Stomach smooth muscle (tissue), 2 donors: ENCODE data around the gene MAGEB16.

Experiments
- H3K27ac ChIP-seq: one replicate; pipeline ENCODE4 v1.7.0; 2013; ENCODE audit warnings: mild to moderate bottlenecking, low read length, inconsistent platforms
- H3K27me3 ChIP-seq, 2 donors: one replicate each; pipeline ENCODE4 v1.7.0; 2013; ENCODE audit warnings: low read length in 2 of 2; ENCODE audit not compliant: insufficient read depth in 2 of 2, control insufficient read depth in 1 of 2
- H3K36me3 ChIP-seq, 2 donors: one replicate each; pipeline ENCODE4 v1.7.0; 2013; ENCODE audit warnings: low read length in 2 of 2; ENCODE audit not compliant: control insufficient read depth in 2 of 2, insufficient read depth in 2 of 2
- H3K4me1 ChIP-seq: one replicate; pipeline ENCODE4 v1.7.0; 2013; ENCODE audit warnings: low read length; ENCODE audit not compliant: control insufficient read depth, insufficient read depth
- H3K4me3 ChIP-seq, 2 donors: one replicate each; pipeline ENCODE4 v1.7.0; 2013; ENCODE audit warnings: low read length in 2 of 2
- H3K9ac ChIP-seq, 2 donors: one replicate each; pipeline ENCODE4 v1.7.0; 2013; ENCODE audit warnings: low read length in 2 of 2, mild to moderate bottlenecking in 1 of 2
- H3K9me3 ChIP-seq, 2 donors: one replicate each; pipeline ENCODE4 v1.7.0; 2013; ENCODE audit warnings: low read length in 2 of 2; ENCODE audit not compliant: control insufficient read depth in 2 of 2
- donor health status: healthy.
- donor health status: Pancreatic carcinoma.

MAGEB16 gene

GRCh38 chrX:35798042-35798441 is at the start of gene MAGEB16:
Gene MAGEB16 (plus strand): TSS chrX:35798342. CDS start chrX:35802197, 3,855 bp downstream.
- Histone ChIP-seq H3K27ac (no peak within 1 kb of the TSS), H3K9me3 (no peaks in the 10 kb centered on the region), H3K4me3 (no peak within 1 kb of the TSS), H3K9ac (no peak within 1 kb of the TSS), H3K36me3 (no peaks in the 10 kb centered on the region), H3K27me3 (no peaks in the 10 kb centered on the region), H3K4me1 (no peaks in the 10 kb centered on the region)

GRCh38 chrX:35773958-35774564 is 24.1 kb upstream of the MAGEB16 start:
- Histone ChIP-seq H3K27me3 (no peaks in the 10 kb centered on the region), H3K27ac (no peak overlapping the region), H3K4me1 (no peaks in the 10 kb centered on the region), H3K9ac (no peak overlapping the region), H3K9me3 (no peaks in the 10 kb centered on the region), H3K4me3 (no peak overlapping the region), H3K36me3 (no peaks in the 10 kb centered on the region)

GRCh38 chrX:35785075-35785474 is 13.1 kb upstream of the MAGEB16 start:
- Histone ChIP-seq H3K9ac (no peak overlapping the region), H3K4me3 (no peak overlapping the region), H3K27ac (no peak overlapping the region), H3K9me3 (no peaks in the 10 kb centered on the region), H3K27me3 (no peaks in the 10 kb centered on the region), H3K36me3 (no peaks in the 10 kb centered on the region), H3K4me1 (no peaks in the 10 kb centered on the region)

GRCh38 chrX:35786271-35786670 is 11.9 kb upstream of the MAGEB16 start:
- Histone ChIP-seq H3K36me3 (no peaks in the 10 kb centered on the region), H3K9ac (no peak overlapping the region), H3K4me3 (no peak overlapping the region), H3K27me3 (no peaks in the 10 kb centered on the region), H3K9me3 (no peaks in the 10 kb centered on the region), H3K4me1 (no peaks in the 10 kb centered on the region), H3K27ac (no peak overlapping the region)

- no peaks in the 10 kb centered on the region for H3K36me3 ChIP-seq
- H3K4me1 ChIP-seq: no peaks in the 10 kb centered on the region
- no peaks in the 10 kb centered on the region for H3K9me3 ChIP-seq
- no peak overlapping the region for H3K9ac ChIP-seq
- H3K27ac ChIP-seq: no peak overlapping the region
- no peaks in the 10 kb centered on the region for H3K27me3 ChIP-seq
- no peak overlapping the region for H3K4me3 ChIP-seq
Observed at GRCh38 chrX:35787867-35788266, 10.3 kb upstream of the MAGEB16 start.

- Histone ChIP-seq H3K4me3 (no peak overlapping the region), H3K36me3 (no peaks in the 10 kb centered on the region), H3K27me3 (no peaks in the 10 kb centered on the region), H3K4me1 (no peaks in the 10 kb centered on the region), H3K9me3 (no peaks in the 10 kb centered on the region), H3K27ac (no peak overlapping the region), H3K9ac (no peak overlapping the region)
Observed at GRCh38 chrX:35800474-35800873, 2.3 kb downstream of the MAGEB16 start.

GRCh38 chrX:35809781-35810180 is 11.6 kb downstream of the MAGEB16 start:
- Histone ChIP-seq H3K27ac (no peak overlapping the region), H3K4me1 (no peaks in the 10 kb centered on the region), H3K27me3 (no peaks in the 10 kb centered on the region), H3K9ac (no peak overlapping the region), H3K9me3 (no peaks in the 10 kb centered on the region), H3K36me3 (no peaks in the 10 kb centered on the region), H3K4me3 (no peak overlapping the region)

- Histone ChIP-seq H3K36me3 (no peaks in the 10 kb centered on the region), H3K9me3 (no peaks in the 10 kb centered on the region), H3K4me3 (no peak overlapping the region), H3K4me1 (no peaks in the 10 kb centered on the region), H3K27me3 (peaks cover 0 to 2% of the 10 kb centered on the region in 2 donors), H3K9ac (no peak overlapping the region), H3K27ac (no peak overlapping the region)
Observed at GRCh38 chrX:35819241-35819640, 21.1 kb downstream of the MAGEB16 start.

GRCh38 chrX:35826503-35826902 is 28.4 kb downstream of the MAGEB16 start:
- Histone ChIP-seq H3K27me3 (no peaks in the 10 kb centered on the region), H3K27ac (no peak overlapping the region), H3K4me3 (no peak overlapping the region), H3K9ac (no peak overlapping the region), H3K9me3 (no peaks in the 10 kb centered on the region), H3K36me3 (no peaks in the 10 kb centered on the region), H3K4me1 (no peaks in the 10 kb centered on the region)

GRCh38 chrX:35829501-35829900 is 31.4 kb downstream of the MAGEB16 start:
- H3K4me3 ChIP-seq: no peak overlapping the region
- no peaks in the 10 kb centered on the region for H3K27me3 ChIP-seq
- H3K4me1 ChIP-seq: no peaks in the 10 kb centered on the region
- no peaks in the 10 kb centered on the region for H3K9me3 ChIP-seq
- no peak overlapping the region for H3K27ac ChIP-seq
- no peaks in the 10 kb centered on the region for H3K36me3 ChIP-seq
- H3K9ac ChIP-seq: no peak overlapping the region

GRCh38 chrX:35841872-35842271 is 43.7 kb downstream of the MAGEB16 start:
- no peaks in the 10 kb centered on the region for H3K36me3 ChIP-seq
- no peak overlapping the region for H3K27ac ChIP-seq
- peaks cover 0 to 3% of the 10 kb centered on the region in 2 donors for H3K27me3 ChIP-seq
- H3K4me3 ChIP-seq: no peak overlapping the region
- no peaks in the 10 kb centered on the region for H3K4me1 ChIP-seq
- H3K9ac ChIP-seq: no peak overlapping the region
- no peaks in the 10 kb centered on the region for H3K9me3 ChIP-seq
